Activated CD8-positive, alpha-beta memory T cell treated with anti-CD3 and anti-CD28 coated beads for 24 hours (primary cell): ENCODE measurements around the gene EIF3I.

Experiments used
- DNase-seq: peaks from one replicate; pipeline ENCODE4 v3.0.0-alpha.2; 2020

The EIF3I gene

DNA sequence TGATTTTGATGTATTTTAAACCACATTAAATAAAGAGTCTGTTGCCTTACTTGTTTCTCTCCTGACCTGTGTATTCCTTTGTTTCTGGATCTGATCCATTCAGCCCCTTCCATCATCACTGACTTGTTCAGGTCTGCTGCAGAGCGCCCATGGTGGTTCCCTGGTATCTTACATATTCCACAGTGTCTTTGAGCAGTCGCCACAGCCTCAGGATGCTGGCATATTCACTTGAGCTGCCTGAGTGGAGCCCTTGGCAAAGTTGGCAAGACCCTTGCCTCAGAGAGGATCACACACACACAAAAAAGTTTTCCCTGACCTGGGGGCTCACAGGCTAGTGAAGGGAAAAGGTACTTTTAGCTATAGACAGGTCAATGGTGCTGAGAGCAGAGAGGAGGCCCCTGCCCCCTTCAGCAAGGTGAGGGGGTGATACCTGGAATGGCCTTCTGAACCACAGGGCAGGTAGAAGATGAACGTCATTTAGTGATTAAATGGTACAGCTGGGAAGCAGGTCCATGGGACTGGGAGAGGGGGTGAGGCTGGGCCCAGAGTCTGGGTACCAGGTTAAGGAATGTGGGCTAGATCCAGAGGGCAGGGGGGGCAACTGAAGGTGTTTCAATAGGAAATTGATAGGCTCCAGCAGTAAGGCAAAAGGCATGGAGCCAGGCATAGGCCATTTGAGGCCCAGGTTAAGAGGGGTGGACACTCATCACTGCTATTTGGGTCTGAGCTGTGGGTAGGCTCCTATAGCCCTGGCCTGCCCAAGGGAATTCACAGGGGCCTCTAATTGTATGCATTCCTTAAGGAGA is 23.8 kb upstream of the EIF3I start:
- DNase-seq, result no peak

DNA sequence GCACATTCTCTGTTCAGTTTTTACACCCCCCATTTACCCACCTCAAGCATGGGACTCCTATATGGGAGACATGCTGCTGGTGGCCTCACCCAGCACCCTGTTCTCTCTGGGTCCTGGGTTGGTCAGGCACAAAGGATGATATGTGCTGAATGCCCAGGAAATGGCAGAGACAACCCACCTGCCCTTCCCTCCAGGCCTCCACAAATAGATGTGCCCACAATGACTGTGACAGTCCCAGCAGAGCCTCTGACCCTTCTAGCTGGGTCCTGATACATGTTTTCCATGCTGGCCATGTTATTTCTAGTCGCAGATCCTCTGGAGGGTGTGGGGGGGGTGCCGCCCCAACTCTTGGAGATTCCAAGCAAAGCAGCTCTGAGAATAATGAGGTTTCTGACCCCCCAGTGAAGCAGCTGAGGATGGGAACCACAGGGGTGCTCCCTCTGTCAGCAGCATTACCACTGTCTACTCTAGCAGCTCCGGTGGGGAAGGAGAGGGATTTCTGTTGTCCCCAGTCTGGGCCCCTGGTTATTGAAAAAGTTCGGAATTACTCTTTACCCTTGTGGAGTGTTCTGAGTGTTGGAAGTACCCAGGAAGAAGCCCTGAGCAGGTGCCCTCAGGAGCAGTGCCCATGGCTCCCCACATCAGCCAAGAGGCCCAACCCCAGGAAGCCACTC is 23.0 kb upstream of the EIF3I start:
- DNase-seq, result no peak

DNA sequence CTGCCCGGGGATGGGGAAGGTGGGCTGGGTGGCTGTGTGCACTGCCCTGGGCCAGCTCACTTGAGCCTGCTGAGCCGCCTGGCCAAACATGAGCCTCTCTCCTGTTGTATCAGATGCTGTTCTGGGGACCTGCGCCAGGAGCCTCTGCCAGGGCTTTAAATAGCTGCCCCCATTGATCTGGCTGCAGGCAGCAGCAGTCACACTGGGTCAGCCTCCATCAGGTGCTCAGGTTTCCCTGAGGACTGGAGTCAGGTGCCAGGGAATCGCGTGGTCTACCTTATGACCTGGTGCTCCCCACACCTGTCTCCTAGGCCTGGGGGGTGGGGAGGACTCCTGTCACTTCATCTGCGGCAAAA is 22.5 kb upstream of the EIF3I start:
- DNase-seq, result no peak

DNA sequence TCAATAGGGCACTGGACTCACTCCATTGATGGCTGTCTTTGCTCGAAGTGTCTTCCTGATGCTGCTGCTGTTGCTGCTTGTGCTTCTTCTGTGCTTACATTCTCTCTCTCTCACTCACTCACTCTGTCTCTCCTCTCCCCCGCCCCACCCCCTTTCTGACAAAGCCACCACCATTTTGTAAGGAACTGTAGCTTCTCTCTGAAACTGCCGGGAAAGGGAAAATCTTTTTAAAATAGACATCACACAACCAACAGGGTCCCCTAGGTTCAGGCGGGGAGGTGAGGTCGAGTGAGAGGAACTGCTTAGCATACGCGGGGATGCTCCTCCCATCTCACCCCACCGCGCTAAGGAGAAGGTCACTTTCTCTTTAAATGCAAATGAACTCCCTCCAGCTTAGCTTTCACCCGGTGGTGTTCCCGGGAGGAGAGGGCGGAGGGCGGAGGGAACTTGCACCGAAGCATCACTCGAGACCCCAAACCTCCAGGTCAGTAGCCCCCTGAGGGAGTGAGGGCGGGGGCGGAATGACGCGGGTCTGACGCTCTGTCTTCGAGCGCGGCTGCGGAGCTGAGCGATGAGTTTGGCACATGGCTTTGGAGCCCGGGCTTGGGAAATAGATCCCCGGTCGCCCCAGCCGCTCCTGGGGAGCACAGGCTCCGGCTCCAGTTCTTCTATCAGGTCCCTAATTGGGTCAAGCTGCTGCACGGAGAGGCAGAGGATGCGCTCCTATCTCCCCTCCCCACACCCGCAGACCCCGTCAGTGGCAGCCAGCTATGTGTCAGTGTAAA is 21.8 kb upstream of the EIF3I start, which contains the start of gene CCDC28B:
Gene CCDC28B, plus strand, starts transcription at position 370 of the 785 bp plus-strand sequence. CDS start 1,341 bp downstream, outside the sequence.
- peak; percentile 85 for DNase-seq

DNA sequence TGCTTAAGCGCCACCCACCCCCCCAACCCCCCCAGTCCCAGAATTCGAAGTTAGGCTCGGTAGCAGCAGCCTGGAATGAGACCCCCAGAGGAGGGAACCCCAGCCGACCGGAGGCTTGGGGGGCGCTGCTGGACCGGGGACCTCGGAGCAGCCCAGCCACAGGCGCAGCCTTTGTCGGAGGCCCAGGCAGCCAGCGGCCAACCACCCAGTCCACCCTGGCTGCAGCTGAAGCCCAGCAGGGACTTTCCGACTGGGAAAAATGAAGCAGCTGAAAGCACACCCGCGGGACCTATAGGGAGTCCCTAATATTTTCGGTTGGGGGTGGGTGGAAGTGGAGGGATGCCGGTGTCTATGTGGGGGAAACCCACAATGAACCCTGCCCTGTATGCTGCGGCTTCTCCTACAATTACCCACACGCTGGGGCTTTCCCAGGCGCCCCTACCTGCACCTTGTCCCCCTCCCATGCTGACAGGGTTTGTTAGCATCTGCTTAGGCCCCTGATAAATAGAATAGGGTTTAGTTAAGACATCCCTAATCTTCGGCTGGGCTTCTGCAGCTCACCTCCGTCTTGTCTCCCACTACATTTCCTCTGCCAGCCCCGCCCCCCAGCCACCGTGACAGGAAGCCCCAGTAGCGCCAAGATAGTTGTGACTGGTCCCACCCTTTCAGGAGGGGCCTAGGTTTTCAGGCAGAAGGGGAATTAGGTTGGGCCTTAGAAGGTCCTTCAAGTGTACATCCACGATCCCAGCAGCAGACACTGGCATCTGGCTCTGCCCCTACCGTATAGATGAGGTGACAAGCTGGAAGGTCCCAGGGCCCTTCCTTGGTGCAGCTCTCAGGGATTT is 21.0 kb upstream of the EIF3I start:
- DNase-seq, result peak; percentile 90

DNA sequence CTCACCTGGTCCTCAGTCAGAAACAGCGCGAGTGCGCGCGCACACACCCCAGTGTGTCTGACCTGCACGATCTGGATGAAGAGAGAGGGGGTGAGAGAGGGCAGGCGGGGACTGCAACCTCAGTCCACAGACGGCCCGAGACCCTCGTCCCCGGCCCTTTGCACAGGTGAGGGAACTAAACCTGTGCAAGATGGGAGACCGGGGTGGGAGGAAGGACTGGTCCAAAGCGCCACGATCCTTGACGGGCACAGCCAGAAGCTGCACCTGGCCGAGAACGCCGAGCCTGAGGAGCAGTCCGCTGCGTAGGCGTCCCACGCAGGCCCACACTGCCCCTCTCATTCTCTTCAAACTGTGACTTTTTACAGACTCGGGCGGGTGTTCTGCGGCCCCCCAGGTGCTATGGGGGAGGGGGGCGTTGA is 17.3 kb upstream of the EIF3I start:
- no peak for DNase-seq

DNA sequence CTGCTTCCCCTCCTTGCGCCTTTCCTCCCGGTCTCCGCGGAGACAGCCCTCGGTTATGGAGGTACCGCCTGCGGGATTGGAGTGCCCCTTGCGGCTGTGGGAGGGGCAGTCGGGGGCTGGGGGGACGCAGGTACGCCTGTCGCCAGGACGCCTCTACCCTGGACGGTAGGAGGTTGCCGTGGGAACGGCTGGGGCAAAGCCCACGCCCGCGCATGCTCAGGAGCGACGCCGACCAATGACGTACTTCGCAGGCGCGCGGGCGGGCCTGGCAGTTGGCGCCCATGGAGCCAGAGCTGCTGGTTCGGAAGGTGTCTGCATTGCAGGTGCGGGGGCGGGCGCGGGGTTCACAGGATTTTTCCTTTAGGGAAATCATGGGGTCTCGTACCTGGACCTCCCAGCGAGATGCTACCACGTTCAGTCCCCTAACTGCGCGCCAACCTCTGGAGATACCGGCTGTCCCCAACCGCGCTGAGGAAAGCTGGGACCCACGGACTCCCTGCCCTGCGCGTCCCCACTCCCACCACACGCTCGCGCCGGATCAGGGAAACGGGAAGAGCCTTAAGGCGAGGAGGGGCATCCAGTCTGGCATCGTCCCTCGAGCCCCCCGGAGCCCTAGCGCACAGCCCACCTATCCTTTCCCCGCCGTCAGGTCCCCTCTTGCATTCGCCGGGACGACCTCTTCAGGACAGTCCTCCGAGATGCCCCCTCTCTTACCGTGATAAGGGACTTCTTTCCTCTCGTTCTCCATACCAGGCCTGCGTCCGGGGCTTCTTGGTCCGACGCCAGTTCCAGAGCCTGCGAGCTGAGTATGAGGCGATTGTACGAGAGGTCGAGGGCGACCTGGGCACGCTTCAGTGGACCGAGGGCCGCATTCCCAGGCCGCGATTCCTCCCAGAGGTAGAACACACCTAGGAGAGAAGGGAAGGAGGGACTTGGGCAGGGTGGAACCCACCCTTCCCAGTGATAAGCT is 16.5 kb upstream of the EIF3I start, which contains the start of gene IQCC:
Gene IQCC, plus strand, starts transcription at position 271 of the 970 bp plus-strand sequence. Its CDS starts 11 bp downstream, at position 282.
- peak; percentile 91 for DNase-seq

DNA sequence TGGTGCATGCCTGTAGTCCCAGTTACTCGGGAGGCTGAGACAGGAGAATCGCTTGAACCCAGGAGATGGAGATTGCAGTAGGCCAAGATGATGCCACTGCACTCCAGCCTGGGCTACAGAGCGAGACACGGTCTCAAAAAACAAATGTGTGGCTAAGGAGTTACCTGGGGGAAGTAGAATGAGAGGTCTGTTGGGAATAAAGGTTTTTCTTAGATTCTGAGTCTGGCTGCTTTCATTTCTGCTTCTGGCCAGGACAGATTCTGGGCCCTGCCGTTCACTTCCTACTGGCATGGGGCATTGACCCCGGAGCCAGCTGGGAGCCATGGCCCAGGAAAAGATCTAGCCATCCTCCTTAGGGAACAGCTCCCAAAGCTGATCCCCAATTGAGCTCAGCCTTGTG is 13.7 kb upstream of the EIF3I start:
- no peak for DNase-seq

DNA sequence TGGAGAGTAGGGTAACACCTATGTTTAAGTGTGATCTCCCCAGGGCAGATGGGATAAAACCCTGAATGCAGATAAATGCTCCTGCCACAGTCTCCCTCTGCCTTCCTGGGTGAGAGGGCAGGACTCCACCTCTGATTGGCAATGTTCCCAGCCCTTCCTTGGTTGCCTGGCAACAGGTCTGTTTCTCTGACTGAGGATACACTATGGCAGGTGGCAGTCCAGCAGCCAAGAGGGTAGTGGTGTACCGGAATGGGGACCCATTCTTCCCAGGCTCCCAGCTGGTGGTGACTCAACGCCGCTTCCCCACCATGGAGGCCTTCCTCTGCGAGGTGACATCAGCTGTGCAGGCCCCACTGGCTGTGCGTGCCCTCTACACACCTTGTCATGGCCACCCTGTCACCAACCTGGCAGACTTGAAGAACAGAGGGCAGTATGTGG is 13.3 kb upstream of the EIF3I start, which contains the start of gene DCDC2B:
Gene DCDC2B, plus strand, starts transcription at position 199 of the 438 bp plus-strand sequence. Its CDS starts 5 bp downstream, at position 204.
- DNase-seq, result no peak

DNA sequence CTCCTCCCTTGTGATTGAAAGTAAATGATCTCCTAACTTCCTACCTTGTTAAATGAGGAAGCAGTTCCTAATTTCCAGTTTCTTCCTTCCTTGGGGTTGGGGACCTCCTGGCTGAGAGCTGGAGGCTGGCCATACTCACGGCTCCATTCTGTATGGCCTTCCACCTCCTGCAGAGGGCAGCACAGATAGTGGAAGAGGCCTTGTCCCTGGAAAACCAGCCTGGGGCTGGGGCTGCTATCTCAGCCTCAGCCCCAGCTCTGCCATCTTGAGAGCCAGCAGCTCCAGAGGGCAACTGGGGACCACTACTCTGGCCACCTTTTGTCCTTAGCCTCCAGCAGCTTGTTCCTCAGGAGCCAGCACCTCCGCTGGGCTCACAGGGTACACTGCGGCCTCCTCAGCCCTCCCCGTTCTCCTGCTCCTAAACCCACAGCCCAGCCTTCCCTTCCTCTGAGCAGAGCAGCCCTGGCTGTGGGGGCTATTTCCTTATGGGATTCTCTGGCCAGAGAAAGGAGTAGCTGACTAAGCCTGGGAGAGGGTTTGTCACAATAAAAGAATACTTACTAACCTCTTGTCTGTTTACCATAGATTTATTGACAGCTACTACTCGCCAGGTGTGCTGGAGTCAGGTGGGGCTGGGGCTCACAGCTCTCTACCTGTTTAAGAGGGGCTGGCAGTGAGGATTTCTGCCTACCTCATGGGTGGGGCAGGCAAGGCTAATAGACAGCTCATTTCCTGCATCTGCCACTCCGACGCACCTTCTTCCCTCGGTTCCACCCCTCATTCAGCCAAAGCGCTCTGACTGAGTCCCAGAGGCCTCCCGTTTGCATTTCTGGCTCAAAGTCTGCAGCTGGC is 6.4 kb upstream of the EIF3I start:
- DNase-seq, result peak; percentile 80

DNA sequence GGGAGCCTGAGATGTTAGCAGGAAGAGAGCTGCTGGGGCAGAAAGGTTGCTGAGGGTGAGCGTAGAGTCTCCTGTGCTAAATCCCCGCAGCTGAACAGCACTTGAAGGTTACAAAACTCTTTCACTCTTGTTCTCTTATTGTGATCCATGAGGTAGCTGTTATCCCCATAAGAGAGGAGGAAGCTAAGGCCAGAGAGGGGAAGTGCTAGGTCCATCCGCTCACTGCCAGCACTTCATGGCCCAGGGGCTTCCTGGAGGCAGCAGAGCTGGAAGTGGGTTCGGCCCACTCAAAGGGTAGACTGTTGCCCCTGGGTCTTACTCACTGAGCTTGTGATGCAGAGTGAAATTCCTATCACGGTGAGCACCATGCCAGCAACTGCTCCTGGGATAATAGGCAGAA is 5.6 kb upstream of the EIF3I start:
- no peak for DNase-seq

DNA sequence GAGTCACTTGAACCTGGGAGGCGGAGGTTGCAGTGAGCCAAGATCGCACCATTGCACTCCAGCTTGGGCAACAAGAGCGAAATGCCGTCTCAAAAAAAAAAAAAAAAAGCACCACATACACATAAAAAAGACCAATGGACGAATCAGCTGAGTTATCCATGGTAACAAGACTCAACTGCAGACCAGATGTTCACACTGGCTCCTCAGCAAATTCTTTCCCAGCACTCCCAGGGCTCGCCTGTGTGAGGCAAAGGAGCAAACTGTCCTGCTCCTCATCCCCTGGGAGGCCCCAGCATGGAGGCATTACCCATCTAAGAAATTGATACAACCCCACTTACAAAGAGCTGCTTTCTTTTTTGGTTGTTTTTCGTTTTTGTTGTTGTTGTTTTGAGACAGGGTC is 3.2 kb upstream of the EIF3I start:
- no peak for DNase-seq

DNA sequence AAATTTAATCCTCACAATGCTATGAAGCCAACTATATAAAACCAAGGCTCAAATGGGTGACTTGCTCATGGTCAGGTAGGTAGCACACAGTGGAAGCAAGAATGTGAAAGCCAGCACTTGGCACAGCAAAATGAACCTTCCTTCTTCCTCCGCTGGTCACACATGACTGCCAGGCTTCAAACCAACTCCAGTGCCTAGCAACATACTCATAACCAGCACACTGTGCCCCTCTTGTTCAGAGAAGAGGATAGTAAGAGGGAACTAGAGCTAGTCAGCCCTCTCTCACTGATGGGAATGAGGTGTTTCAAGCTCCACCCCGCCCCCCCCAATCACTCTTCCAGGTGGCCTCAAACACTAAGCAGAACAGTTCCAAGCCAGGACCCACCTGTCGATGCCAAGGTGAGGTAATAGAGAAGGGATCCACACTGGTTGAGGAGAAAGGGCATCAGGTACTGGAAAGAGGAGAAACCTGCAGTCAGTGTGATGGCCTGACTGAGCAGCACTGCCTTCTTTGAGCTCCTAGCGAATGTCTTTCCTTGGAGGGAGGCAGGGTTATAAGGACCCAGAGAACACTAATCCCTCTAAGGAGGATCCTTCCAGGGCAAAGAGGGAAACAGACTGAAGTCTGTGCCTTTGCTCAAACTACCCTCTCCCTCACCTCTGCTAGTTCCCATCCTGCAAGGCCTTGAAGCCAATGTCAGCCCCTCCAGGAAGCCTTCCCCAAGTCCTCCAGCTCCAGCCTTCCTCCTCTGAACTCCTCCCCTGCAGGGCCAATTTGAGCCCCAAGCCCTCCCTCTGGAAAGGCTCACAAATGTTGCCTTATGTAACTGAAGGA is 1.2 kb upstream of the EIF3I start:
- DNase-seq, result no peak

DNA sequence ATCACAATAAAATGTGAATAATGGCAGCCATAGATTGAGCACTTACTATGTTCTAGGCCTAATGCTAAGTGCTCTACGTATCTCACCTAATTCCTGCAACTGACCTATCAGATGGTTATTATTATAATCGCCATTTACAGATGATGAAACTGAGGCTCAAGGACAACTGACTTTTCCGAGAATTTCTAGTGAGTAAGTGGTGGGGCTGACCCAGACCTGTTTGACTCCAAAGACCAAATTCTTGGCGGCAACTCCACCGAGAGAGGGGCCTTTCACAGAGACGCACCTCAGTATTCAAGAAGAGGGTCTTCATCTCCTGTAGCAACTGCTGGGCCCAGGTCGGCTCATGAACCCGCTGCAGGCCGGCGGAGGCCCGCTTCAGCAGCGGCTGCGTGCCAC is 627 bp upstream of the EIF3I start:
- DNase-seq, result no peak

DNA sequence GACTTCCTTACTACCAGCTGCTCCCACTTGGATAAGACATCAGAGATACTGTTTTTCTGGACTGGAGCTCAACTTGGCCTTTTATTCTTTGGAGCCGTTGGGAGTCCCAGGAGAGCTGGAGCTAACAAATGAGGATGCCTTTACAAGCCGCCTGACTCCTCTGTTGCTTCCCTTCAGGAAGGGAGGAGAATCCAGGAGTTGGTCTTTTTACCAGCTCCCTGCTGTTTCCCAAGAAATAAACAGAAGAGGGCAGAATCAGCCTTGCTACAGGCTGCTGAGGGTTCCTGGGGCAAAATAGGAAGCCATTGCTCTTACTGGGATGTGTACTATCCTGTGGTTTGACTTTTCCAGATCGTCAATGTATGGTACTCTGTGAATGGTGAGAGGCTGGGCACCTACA is 1.5 kb downstream of the EIF3I start:
- DNase-seq, result no peak

DNA sequence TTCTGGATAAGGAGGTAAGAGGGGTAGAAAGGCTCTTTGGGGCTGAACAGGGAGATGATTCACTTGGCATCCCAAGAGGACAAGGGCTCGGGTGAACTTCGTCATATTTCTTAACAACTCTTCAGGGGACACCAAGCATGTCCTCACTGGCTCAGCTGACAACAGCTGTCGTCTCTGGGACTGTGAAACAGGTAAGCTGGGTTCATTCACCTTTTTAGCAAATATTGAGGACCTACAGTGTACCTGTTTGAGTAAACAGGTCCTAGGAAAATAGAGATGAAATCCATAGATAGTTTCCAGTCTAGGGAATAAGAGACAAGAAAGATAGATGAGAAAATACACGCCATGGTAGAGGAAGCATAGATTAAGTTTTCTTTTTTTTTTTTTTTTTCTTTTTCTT is 2.1 kb downstream of the EIF3I start:
- DNase-seq, result no peak

DNA sequence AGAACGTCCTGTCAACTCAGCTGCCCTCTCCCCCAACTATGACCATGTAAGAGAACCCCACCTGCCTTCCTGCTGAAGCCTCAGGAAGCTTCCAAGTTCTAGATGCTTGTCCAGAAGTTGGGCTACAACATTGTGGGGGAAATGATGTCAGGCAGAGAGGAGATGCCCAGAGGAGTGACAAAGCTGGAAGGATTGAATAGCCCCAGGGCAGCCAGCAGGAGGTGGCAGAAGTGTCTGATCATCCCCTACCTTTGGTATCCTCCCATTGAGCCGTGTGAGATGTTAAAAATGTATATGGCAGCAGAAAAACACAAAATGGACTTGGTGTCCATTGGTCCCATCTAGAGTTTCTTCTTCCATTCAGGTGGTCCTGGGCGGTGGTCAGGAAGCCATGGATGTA is 6.6 kb downstream of the EIF3I start:
- no peak for DNase-seq

DNA sequence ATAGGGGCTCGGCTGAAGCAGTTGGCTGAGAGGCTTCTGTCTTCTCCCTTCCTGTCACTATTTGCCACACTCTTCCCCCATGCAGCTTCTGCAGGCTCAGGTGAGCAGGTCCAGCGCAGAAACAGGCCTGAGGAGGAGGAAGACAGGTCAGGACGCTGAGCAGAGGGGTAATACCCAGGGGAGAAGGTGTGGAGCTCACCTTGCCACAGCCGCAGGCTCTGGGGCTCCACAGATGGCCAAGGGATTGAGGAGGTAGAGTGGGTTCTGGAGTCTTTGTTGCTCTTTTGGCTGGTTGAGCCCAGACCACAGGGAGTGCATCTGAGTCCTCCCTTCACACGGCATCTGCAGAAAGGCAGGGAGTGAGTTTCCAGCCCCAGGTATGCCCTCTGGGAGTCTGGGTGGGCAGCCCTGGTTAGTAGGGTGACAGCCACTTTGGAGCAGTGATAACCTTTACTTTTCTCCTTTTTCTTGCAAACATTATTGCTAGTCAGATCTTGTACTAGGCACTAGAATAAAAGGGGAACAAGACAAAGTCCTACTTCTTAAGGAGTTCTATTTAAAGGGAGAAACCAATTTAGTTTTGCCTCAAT is 9.7 kb downstream of the EIF3I start:
- no peak for DNase-seq
